NB4 (cell line): Measurements from ENCODE around the gene OR8A1.
A peak's percentile ranks its signal among the peaks of the same experiment; 100 is the strongest.

Experiments
- DNase-seq: peaks from one replicate; pipeline ENCODE4 v3.0.0; 2010; ENCODE audit warnings: low read depth
- H3K4me3 ChIP-seq: one replicate; pipeline ENCODE4 v1.5.1; 2011; ENCODE audit warnings: mild to moderate bottlenecking, low read depth, low read length, moderate library complexity
- MYC ChIP-seq: IDR thresholded peaks from 2 replicates; pipeline ENCODE4 v1.6.1; 2011; ENCODE audit warnings: low read depth, low read length
- POLR2A ChIP-seq: IDR thresholded peaks from 2 replicates; pipeline ENCODE4 v1.6.1; 2011; ENCODE audit warnings: mild to moderate bottlenecking; ENCODE audit not compliant: insufficient read length; ENCODE audit errors: extremely low read depth
- TF ChIP-seq, protein P1 (sequence below): IDR thresholded peaks from 2 replicates; pipeline ENCODE4 v1.6.1; 2011; ENCODE audit warnings: low read depth, low read length
- TF ChIP-seq, protein P2 (sequence below): IDR thresholded peaks from one replicate; pipeline ENCODE4 v1.5.1; 2012; ENCODE audit warnings: low read depth, low read length

The OR8A1 gene

GRCh38 chr11:124541204-124541603 is 28.6 kb upstream of the OR8A1 start:
- TF ChIP-seq, protein P1, sequence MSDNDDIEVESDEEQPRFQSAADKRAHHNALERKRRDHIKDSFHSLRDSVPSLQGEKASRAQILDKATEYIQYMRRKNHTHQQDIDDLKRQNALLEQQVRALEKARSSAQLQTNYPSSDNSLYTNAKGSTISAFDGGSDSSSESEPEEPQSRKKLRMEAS, result no peak
- no peak for TF ChIP-seq POLR2A
- no peak for TF ChIP-seq MYC
- TF ChIP-seq, protein P2, sequence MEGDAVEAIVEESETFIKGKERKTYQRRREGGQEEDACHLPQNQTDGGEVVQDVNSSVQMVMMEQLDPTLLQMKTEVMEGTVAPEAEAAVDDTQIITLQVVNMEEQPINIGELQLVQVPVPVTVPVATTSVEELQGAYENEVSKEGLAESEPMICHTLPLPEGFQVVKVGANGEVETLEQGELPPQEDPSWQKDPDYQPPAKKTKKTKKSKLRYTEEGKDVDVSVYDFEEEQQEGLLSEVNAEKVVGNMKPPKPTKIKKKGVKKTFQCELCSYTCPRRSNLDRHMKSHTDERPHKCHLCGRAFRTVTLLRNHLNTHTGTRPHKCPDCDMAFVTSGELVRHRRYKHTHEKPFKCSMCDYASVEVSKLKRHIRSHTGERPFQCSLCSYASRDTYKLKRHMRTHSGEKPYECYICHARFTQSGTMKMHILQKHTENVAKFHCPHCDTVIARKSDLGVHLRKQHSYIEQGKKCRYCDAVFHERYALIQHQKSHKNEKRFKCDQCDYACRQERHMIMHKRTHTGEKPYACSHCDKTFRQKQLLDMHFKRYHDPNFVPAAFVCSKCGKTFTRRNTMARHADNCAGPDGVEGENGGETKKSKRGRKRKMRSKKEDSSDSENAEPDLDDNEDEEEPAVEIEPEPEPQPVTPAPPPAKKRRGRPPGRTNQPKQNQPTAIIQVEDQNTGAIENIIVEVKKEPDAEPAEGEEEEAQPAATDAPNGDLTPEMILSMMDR, result no peak
- DNase-seq, result no peak
- H3K4me3 ChIP-seq, result no peak overlapping the region

GRCh38 chr11:124543145-124543544 is 26.7 kb upstream of the OR8A1 start:
- no peak overlapping the region for H3K4me3 ChIP-seq
- TF ChIP-seq, protein P1, result no peak
- TF ChIP-seq POLR2A (no peak), MYC (no peak)
- TF ChIP-seq, protein P2, result no peak
- DNase-seq, result peak; percentile 13

DNA sequence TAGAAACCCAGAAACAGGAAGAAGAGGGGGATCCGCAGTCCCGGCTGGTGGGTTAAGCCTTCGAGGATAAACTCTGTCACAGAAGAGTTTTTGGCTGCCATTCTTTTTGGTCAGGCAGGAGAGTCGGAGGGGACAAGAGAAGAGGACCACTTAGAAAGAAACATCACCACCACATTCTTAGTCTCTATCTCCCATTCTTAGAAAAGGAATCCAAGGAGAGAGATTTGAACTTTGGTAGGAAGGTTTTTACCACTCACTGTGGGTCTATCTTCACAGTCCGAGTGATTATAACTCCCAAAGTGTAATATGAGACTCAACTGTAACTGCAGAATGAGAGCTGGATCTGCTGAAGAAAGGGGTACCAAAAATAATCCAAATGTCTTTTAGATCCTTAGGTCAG is 26.2 kb upstream of the OR8A1 start, which contains the start of gene OR8B12:
TSS of gene OR8B12 (minus strand) at position 101 of the 400 bp plus-strand sequence. CDS start at position 101, 0 bp downstream.
- DNase-seq, result no peak

DNA sequence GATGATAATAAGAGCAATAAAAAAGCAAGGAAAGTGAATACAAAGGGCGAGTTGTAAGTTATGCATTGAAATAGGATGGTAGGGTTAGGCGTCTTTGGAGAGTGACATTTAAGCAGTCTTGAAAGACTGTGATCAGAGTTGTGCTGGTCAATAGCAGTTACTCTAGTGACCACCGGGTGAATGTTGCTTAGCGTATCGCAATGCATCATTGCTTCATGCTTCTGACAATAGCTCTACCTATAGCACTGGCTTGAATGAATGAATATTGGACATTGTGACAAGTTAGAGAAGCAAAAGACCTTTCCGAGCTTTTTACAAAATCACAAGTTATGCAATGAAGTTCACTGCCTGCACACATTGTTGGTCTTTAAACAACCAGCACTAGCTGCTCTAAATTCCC is 18.6 kb upstream of the OR8A1 start:
- peak; percentile 10 for DNase-seq
- H3K4me3 ChIP-seq, result no peak overlapping the region
- TF ChIP-seq MYC (no peak), POLR2A (no peak)
- TF ChIP-seq, protein P2, result peak; percentile 11
- TF ChIP-seq, protein P1, result no peak

More for the DNA sequence above, 26.2 kb upstream of the OR8A1 start, which contains the start of gene OR8B12:
- H3K4me3 ChIP-seq, result no peak within 1 kb of the TSS
- no peak for TF ChIP-seq MYC
- no peak for TF ChIP-seq POLR2A
- TF ChIP-seq, protein P2, result no peak
- TF ChIP-seq, protein P1, result no peak

GRCh38 chr11:124551987-124552386 is 17.8 kb upstream of the OR8A1 start:
- DNase-seq, result no peak
- no peak overlapping the region for H3K4me3 ChIP-seq
- TF ChIP-seq, protein P1, result no peak
- TF ChIP-seq MYC (no peak), POLR2A (no peak)
- TF ChIP-seq, protein P2, result no peak
